T1000 (cell line): ENCODE results near the gene CLIP1.
A peak's percentile ranks its signal among the peaks of the same experiment; 100 is the strongest.
"Not testable (repeated sequence)": the region's sequence is repeated elsewhere in the genome, so short reads cannot be mapped to it uniquely, and the experiment has no call there.

Experiments
- DNase-seq: peaks from one replicate; lab custom pipeline; 2025; ENCODE audit warnings: mixed read lengths; lab: John Stamatoyannopoulos, UW

The CLIP1 gene

DNA sequence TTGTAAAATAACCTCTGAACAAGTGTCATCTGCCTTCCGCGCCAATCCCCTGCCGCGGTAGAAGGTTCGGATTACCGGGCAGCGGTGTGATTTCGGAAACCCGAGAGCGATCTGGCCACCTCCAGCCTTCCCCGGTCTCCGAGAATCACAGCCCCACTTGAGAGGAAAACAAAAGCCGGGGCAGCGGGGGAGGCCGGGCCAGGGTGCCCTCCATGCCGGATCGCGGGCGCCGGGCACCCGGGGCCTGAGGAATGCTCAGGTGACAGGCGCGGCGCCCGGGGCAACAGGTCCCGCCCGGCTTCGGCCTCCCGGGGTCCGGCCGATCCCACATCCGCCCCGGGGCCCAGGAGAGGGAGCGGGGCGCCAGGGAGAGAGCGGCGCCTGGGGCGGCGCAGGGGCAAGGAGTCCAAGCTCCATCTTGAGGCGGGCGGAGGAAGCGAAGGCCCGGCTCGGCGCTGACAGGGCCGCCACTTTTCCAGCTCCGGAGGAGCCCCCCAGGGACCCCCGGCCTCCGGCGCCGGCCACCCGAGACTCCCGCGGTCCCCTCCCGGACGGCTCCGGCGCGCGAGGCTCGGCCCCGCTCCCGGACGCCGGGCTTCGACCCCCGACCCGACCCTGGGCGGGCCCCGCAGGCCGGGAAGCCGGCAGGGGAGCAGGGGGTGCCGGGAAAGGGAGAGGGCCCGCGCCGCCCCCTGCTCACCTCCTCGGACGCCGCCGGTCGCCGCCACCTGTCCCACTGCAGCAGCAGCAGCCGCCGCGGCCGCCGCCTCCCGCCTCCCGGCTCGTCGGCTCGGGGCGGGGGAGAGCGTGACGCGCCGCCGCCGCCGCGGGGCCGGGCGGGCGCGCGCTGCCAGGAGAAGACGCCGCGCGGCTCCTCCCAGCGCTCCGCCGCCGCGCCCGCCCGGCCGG is at the start of gene CLIP1:
Gene CLIP1 (minus strand): TSS at position 849 of the 909 bp plus-strand sequence. CDS start 42,217 bp downstream, outside the sequence.
- DNase-seq, result peak; percentile 98

DNA sequence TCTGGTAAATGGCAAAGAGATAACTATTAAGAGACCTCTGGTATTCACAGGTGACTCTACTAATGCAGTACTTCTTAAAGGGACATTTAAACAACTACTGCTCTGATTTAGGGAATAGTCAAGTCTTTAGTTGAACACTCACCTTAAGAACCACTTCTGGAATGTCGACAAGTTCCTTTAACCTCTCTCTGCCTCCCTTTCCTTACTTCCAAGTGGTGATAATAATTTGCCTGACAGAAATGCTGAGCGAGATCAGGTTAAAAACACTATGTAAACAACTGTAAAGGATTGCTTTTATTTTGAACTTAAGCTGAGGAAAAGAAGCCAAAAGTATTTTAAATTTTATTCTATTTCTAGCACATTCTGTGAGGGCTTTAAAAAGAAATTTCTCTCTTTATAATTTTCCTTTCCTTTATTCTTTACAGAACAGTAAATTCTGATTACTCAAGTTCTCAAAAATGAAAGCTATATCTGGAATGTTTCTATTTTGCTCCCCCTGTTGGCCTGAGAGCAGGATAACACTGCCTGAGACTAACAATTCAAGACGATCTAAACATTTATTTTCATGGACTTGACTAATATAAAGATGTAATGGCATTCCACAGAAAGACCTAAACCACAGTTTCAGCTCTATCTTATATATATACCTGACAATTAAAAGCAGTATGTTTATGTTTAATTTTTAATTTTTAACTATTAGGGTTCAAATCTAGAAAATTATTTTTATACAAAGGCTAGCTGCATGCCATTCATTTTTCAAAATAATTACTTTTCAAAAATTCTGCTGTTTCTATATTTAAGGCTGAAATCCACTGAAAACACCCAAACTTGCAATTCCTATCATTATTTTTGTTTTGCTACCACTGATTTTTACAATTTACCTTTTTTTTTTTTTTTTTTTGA is 49.1 kb upstream of the CLIP1 start:
- DNase-seq, result no peak

DNA sequence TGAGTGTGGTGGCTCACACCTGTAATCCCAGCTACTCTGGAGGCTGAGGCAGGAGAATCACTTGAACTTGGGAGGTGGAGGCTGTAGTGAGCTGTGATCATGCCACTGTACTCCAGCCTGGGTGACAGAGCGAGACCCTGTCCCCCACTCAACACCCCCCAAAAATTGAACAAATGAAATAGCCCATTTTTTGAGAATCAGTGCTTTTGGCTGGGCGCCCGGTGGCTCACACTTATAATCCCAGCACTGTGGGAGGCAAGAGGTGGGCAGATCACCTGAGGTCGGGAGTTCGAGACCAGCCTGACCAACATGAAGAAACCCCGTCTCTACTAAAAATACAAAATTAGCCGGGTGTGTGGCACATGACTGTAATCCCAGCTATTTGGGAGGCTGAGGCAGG is 48.1 kb upstream of the CLIP1 start:
- not testable (repeated sequence) for DNase-seq

DNA sequence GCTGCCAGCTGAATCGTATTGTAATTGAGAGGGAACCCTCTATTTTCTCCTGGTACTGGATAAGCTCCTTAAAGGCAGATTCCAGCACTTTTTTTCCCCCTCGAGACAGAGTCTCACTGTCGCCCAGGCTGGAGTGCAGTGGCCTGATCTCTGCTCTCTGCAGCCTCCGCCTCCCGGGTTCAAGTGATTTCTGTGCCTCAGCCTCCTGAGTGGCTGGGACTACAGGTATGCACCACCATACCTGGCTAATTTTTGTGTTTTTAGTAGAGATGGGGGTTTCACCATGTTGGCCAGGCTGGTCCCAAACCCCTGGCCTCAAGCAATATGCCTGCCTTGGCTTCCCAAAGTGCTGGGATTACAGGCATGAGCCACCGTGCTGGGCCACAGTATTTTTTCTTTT is 47.4 kb upstream of the CLIP1 start:
- DNase-seq, result not testable (repeated sequence)

DNA sequence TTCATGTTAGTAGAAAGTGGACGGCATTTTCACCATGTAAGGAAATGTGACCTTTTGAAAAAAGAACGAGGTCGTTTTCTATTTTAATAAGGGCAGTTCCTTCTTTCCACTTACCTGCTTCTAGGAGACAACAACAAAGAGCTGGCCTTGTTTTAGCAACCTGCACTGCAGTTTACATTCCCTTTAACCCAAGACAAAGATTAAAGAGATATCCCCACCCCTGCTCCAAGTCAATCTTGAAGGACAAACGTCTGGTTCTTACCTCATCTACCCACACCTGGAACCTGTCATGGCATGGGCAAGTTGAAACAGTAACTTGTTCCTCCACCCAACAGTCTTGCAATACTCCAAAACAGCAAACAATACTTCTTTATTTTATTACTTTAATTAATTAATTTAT is 45.5 kb upstream of the CLIP1 start:
- no peak for DNase-seq

DNA sequence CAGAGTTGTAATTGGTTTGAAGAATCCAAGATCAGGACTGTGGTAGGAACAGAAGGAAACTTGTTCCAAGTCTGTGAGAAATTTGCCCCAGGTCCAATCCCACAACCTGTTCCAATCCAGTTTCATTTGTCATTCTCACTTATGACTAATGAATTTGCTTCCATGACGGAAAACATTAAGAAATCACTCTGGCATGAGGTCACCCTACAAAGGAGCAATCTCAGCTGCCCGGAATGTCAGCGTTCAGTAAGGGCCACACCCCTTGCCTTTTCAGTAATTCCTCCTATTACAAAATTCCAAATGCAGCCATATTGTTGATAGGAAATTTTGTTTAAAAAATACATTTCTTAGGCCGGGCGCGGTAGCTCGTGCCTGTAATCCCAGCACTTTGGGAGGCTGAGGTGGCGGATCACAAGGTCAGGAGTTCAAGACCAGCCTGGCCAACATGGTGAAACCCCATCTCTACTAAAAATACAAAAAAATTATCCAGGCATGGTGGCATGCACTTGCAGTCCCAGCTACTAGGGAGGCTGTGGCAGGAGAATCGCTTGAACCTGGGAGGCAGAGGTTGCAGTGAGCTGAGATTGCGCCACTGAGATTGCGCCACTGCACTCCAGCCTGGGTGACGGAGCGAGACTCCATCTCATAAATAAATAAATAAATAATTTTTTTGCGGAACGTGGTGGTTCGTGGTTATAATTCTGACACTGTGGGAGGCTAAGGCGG is 42.0 kb upstream of the CLIP1 start:
- DNase-seq, result peak; percentile 99

DNA sequence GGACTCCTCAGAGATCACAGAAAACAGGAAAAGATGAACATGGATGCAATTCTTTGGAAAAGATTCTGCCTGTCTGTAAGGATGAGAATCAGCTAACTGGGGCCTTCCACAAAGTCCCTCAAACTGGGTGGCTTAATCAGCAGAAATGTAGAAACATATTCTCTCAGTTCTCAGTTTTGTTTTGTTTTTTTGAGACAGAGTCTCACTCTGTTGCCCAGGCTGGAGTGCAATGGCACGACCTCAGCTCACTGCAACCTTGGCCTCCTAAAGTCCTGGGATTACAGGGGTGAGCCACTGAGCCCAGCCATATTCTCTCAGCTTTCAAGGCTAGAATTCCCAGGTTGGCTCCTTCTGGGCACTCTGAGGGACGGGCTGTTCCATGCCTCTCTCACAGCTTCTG is 38.2 kb upstream of the CLIP1 start:
- DNase-seq, result no peak

DNA sequence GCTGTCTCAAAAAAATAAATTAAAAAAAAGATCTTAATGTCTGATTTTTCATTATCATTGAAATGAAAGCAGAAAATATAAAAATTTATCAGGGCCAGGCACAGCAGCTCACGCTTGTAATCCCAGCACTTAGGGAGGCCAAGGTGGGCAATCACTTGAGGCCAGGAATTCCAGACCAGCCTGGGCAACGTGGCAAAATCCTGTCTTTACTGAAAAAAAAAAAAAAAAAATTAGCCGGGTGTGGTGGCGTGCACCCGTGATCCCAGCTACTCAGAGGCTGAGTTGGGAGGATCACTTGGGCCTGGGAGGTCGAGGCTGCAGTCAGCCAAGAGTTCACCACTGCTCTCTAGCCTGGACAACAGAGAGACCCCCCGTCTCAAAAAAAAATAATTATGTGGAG is 37.6 kb upstream of the CLIP1 start:
- no peak for DNase-seq

DNA sequence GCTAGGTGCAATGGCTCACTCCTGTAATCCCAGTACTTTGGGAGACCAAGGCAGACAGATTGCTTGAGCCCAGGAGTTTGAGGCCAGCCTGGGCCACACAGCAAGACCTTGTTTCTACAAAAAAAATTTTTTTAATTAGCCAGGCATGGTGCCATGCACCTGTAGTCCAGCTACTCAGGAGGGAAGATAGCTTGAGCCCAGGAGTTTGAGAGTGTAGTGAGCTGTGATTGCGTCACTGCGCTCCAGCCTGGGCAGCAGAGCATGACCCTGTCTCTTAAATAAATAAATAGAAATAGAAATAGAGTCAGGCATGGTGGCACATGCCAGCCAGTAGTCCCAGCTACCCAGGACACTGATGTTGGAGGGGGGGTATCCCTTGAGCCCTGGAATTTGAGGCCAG is 36.7 kb upstream of the CLIP1 start:
- DNase-seq, result no peak

DNA sequence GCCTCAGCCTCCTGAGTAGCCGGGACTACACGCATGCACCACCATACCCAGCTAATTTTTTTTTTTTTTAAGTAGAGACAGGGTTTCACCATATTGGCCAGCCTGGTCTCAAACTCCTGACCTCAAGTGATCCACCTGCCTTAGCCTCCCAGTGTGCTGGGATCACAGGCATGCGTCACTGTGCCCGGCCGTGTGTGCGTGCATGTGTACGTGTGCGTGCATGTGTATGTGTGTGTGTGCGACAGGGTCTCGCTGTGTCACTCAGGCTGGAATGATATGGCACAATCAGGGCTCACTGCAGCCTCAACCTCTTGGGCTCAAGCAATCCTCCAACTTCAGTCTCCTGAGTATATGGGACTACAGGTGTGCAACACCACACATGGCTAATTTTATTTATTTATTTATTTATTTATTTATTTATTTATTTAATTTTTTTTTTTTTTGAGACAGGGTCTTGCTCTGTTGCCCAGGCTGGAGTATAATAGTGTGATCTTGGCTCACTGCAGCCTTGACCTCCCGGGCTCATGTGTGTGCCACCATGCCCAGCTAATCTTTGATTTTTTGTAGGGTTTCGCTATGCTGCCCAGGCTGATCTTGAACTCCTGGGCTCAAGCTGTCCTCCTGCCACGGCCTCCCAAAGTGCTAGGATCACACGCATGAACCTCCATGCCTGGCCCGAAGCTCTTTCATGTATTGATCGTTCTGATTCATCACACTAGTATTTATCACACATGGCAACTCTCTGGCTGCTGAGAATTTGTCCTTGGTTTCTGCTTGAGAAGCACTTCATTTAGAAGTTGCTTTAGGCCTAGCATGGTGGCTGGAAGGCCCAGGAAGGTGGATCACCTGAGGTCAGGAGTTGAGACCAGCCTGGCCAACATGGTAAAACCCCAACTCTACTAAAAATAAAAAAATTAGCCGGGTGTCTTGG is 35.9 kb upstream of the CLIP1 start:
- DNase-seq, result no peak

DNA sequence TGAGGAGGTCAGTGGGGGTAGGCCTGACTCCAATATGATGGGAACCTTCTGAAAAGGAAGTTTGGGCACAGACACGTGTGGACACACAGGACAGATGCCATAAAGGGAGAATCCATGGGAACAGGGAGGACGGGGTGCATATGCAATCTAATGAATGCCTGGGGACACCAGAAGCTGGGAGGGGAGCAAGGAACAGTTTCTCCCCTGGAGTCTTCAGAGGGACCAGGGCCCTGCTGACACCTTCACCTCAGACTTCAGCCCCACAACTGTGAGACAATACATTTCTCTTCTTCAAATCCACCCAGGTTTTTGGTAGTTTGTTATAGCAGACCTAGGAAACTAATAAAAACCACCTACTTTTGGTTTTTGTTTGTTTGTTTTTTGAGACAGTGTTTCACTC is 35.2 kb upstream of the CLIP1 start:
- DNase-seq, result no peak

DNA sequence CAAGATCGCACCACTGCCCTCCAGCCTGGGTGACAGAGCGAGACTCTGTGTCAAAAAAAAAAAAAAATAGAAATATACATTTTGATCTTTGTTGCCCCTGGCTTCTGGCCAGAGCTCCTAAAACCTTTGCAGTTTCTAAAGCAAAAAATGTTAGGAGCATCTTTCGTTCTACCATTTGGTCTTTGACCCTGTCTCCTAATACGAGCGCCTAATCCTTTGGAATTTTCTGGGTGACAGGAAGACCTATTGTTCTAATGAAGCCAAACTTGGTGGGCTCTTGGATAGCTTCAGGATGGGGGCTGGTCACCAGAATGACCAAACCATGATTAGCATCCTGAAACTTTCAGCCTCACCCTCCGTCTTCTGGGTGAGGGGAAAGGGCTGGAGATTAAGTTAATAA is 32.3 kb upstream of the CLIP1 start:
- DNase-seq, result no peak

DNA sequence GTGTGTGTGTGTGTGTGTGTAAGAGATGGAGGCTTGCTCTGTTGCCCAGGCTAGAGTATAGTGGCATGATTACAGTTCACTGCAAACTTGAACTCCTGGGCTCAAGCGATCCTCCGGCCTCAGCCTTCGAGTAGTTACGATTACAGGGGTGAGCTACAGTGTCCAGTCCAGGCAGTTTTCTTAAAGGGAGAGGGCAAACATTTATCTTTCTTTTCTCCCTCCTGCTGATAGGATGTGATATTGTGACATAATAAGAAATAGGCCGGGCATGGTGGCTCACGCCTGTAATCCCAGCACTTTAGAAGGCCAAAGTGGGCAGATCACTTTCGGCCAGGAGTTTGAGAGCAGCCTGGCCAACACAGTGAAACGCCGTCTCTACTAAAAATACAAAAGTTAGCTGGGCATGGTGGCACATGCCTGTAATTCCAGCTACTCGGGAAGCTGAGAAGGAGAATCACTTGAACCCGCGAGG is 31.8 kb upstream of the CLIP1 start:
- DNase-seq, result no peak

DNA sequence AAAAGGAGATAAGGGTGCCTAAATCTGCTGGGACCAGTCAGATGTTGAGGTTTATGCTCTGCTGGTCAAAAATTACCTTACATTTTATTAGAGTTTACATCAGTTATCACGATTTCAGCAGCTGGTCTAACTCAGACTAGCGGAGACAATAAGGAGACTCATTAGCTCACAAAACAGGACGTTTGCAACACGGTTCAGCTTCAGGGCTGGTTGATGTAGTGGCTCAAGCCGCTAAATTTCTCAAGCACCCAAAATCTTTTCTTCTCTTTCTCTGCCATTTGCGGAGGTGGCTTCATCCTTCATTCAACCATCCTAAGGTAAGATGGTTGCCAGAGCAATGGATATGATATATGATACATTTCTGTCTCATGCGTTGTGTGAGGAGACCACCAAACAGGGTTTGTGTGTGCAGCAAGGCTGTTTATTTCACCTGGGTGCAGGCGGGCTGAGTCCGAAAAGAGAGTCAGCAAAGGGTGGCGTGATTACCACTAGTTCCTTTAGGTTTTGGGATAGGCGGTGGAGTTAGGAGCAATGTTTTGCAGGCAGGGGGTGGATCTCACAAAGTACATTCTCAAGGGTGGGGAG is 30.3 kb upstream of the CLIP1 start:
- DNase-seq, result no peak

DNA sequence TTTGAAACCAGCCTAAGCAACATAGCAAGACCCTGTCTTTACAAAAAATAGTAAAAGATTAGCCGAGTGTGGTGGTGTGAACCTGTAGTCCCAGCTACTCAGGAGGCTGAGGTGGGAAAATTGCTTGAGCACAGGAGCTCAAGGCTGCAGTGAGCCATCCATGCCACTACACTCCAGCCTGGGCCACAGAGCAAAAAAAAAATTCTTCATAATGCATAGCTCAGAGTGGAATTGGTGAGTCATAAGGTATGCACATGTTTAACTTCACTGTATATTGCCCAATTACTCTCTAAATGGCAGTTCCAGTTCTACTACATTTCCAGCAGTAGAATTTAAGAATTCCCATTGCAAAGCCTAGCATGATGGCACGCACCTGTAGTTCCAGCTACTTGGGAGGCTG is 26.8 kb upstream of the CLIP1 start:
- DNase-seq, result no peak

DNA sequence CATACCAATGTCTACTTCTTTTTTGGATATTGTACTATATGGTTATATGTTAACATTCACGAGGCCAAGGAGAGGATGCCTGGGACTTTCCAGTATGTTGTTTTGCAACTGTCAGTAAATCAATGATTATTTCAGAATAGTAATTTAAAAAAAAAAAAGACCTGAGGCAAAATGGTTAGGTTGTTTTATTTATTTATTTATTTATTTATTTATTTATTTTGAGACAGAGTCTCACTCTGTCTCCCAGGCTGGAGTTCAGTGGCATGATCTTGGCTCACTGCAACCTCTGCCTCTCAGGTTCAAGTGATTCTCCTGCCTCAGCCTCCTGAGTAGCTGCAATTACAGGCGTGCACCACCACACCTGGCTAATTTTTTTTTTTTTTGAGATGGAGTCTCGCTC is 25.4 kb upstream of the CLIP1 start:
- DNase-seq, result not testable (repeated sequence)

DNA sequence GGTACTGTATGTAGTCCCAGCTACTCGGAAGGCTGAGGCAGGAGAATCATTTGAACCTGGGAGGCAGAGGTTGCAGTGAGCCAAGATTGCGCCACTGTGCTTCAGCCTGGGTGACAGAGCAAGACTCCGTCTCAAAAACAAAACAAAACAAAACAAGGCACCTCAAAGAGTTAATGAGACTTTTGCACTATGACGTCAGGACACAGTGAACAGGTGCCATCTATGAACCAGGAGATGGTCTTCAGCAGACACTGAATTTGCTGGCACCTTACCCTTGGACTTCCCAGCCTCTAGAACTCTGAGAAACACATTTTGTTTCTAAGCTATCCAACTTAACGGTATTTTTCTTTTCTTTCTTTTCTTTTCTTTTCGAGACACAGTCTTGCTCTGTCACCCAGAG is 23.9 kb upstream of the CLIP1 start:
- not testable (repeated sequence) for DNase-seq

DNA sequence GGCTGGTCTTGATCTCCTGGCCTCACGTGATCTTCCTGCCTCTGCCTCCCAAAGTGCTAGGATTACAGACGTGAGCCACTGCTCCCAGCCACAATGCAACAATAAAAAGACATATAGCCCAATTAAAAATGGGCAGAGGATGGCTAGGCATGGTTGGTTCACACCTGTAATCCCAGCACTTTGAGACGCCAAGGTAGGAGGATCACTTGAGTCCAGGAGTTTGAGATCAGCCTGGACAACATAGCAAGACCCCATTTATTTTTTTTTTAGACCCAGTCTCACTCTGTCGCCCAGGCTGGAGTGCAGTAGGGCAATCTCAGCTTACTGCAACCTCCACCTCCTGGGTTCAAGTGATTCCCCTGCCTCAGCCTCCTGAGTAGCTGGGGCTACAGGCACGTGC is 21.6 kb upstream of the CLIP1 start:
- not testable (repeated sequence) for DNase-seq

DNA sequence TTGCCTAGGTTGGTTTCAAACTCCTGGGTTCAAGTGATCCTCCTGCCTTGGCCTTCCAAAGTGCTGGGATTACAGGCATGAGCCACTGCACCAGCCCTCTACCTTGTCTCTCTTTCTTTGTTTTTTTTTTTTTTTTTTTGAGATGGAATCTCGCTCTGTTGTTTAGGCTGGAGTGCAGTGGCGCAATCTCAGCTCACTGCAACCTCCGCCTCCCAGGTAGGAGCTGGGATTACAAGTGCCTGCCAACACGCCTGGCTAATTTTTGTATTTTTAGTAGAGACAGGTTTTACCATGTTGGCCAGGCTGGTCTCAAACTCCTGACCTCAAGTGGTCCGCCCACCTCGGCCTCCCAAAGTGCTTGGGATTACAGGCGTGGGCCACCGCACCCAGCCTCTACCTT is 16.4 kb upstream of the CLIP1 start:
- not testable (repeated sequence) for DNase-seq

DNA sequence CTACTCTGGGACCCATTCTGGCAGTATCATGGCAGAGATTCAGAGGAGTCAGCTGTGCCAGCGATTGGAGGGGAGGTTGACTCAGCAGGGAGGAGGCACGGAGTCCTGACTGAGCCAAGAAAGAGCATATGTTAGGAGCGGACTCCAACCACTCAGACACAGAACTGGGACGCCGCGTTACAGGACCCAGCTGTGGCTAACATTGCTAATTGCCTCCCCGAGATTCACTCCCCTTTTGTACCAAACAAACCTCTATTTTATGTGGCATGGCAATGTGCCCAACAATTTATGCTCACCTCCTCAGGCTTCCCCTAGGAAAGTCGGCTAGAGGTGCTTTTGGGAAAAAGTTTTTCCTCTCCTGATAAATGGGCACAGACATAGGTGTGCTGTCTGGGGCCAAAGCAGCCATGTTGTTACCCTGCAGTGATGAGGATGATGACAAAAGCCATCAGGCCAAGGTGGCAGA is 15.2 kb upstream of the CLIP1 start:
- DNase-seq, result peak; percentile 76
